HPDE6-E6E7 (cell line): ENCODE results near the gene WNT3A.
A peak's percentile ranks its signal among the peaks of the same experiment; 100 is the strongest.
"Not testable (repeated sequence)": the region's sequence is repeated elsewhere in the genome, so short reads cannot be mapped to it uniquely, and the experiment has no call there.

Experiments
- DNase-seq: peaks from one replicate; pipeline ENCODE4 v3.0.0; 2011; ENCODE audit warnings: missing footprints; ENCODE audit errors: extremely low spot score

Gene WNT3A

GRCh38 chr1:228011721-228012311, 5.0 kb downstream of the WNT3A start:
- no peak for DNase-seq

DNA sequence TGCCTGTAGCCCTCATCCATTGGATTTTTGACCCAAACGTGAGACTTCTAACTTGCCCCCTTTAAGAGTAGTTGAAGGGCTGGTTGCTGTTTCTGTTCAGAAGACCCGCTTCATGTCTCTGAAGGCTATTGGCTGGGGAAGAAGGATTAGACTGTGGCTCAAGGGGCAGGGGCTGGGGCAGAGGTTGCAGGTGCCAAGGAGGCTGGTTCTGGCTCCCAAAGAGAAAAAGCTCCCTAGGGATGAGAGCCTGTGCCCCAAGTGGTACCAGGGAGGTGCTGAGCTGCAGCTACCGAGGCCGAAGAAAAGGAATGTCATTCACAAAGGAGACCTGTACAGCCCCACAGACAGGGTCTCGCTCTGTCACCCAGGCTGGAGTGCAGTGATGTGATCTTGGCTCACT, 5.8 kb downstream of the WNT3A start:
- DNase-seq: no peak

DNA sequence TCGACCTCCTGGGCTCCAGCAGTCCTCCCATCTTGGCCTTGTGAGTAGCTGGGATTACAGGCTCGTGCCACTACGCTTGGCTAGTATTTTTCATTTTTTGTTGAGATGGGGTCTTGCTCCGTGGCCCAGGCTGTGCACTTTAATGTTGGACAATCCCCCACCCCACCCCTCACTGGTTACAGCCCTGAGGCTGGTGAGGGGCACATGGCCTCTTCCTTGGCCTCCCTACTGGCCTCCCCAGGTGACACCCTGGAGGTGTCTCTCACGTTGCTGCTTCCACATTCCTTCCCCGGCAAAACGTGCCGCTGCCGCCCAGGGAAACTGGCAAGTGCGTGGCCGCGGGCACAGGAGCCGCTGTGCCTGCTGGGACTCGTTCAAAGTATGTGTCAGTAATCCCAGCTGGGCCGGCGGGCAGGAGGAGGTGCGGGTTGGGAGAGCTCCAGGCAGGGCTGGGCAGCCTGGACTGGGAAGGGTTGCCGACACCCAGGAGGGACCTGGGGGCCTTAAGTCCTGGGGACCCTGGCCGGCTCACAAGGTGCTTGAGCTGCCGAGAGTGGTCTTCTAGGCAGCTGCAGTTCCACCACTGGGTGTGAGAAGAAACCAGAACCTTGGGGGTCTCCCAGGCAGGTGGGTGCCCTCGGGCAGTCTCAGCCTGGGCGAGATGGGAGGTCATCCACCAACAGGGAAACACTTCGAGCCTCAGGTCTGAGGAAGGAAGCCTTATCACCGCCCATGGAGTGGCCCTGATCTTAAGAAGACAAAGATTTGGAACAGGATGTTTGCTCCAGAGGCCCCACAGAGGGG, 6.5 kb downstream of the WNT3A start:
- peak; percentile 94 for DNase-seq

GRCh38 chr1:228013935-228014930, 7.4 kb downstream of the WNT3A start:
- peak; percentile 69 for DNase-seq

DNA sequence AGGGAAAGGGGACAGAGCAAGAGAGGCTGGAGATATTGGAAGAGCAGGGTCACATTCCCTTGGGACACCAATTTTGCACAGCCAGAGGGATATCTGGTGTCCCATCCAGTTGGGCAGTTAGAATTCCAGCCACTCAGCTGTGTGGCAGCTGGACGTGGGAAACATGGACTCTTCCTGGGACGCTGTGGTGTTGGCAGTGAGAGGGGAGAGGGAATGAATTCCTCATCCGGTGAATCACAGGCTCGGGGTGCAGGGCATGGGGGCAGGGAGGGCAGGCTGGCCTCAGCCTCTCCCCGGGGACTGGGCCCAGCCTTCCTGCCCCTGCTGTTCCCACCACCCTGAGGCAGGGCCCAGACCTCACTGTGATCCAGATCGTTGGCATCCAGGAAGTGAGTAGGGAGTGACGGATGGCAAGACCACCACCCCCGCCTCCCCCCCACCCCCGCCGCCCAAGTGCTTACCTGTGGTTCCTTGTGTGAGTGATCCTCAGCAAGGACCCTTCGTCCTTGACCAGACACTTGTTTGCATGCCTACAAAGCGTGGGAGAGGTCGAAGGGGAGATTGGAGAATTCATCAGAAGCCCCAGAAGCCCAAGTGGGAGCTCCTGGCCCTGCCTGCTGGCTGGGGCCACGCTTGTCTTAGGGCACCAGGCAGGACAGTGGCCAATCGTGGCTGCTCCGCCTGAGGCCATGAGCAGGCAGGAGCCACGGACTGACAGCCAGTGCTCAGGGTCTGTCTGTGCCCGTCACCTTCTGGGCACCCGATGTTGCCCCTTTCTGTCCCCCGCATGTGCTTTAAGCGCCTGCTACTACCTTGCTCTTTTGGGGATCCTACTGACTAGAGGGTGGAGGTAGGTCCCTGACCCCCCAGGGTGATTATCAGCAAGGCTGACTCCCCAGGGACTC, 8.7 kb downstream of the WNT3A start:
- DNase-seq: no peak

- DNase-seq: no peak
These were observed 9.3 kb downstream of the WNT3A start for GRCh38 chr1:228016181-228016510.

- no peak for DNase-seq
These were observed 10.0 kb downstream of the WNT3A start for GRCh38 chr1:228016653-228017355.

- no peak for DNase-seq
These were observed 10.7 kb downstream of the WNT3A start for GRCh38 chr1:228017356-228018124.

- DNase-seq: no peak
These were observed 11.3 kb downstream of the WNT3A start for GRCh38 chr1:228018125-228018398.

GRCh38 chr1:228018961-228019721, 12.3 kb downstream of the WNT3A start:
- DNase-seq: no peak

DNA sequence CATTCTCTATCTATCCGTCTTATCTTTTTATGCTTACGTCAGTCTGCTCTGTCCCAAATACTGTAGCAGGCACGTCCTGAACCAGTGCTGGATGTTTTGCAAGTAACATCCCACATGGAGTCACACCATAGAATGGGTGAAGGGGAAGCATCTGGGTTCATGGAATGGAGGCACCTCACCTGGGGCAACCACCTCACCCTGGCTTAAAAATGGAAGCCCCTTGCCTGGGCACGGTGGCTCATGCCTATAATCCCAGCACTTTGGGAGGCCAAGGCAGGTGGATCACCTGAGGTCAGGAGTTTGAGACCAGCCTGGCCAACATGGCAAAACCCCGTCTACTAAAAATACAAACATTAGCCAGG, 12.9 kb downstream of the WNT3A start:
- not testable (repeated sequence) for DNase-seq

DNA sequence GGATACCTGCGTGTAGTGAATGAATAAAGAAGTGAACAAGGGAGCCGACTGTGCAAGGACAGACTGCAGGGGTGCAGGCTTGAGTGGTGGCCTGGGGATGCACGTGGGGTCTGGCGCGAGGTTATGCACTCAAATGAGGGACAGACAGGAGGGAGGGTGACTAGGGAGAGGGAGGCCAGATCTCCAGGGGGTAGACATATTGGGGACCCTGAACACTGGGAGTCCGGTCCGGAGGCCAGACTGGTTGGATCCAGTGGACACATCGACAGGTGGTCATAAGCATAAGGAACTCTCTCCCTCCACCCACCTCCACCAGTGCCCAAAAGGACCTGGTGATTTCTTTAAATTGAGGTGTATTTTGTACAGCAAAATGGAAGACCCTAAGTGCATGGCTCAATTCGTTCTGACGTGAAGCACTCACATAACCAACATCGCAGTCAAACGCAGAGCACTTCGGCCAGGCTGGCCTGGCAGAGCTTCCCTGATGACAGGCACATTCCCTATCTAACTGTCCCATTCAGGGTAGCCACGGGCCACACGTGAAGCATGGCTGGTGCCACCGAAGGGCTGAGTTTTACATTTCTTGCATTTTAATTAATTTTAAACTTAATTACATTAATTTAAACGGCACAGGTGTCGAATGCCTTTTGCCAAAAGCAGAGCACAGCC, 14.0 kb downstream of the WNT3A start:
- DNase-seq: no peak

- DNase-seq: no peak
These were observed 14.7 kb downstream of the WNT3A start for GRCh38 chr1:228021355-228022030.

DNA sequence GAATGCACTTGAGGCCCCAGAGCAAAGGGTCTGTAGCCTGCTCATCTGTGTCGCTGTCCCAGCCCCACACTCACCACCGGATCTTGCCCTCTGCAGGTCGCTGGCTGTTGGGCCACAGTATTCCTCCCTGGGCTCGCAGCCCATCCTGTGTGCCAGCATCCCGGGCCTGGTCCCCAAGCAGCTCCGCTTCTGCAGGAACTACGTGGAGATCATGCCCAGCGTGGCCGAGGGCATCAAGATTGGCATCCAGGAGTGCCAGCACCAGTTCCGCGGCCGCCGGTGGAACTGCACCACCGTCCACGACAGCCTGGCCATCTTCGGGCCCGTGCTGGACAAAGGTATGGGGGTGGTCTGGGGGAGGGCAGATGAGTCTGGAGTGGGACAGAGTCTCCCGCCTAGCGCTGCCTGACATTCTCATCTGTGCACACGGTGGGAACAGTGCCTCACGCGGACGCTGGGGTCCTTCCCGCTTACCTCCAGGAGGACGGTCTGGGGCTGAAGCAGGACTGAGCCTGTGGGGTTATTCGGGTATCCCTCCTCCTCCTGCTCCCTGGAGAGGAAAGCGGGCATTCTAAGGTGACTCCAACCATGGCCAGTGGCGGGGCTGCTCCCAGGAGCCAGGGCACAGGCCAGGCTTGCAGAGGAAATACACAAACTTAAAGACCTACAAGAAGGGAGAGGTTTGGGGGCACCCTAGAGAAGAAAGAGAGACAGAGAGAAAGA, 15.9 kb downstream of the WNT3A start:
- no peak for DNase-seq

DNA sequence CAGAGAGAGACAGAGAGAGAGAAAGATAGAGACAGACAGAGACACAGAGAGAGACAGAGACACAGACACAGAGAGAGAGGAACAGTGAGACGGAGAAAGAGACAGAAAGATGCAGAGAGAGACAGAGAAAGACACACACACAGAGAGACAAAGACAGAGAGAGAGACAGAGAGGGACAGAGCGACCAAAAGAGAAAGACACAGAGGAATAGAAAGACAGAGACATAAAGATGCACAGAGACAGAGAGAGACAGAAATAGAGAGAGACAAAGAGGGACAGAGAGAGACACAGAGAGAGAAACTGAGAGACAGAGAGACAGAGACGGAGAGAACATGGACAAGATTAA, 16.5 kb downstream of the WNT3A start:
- no peak for DNase-seq

GRCh38 chr1:228029281-228029680, 22.5 kb downstream of the WNT3A start:
- DNase-seq: no peak

DNA sequence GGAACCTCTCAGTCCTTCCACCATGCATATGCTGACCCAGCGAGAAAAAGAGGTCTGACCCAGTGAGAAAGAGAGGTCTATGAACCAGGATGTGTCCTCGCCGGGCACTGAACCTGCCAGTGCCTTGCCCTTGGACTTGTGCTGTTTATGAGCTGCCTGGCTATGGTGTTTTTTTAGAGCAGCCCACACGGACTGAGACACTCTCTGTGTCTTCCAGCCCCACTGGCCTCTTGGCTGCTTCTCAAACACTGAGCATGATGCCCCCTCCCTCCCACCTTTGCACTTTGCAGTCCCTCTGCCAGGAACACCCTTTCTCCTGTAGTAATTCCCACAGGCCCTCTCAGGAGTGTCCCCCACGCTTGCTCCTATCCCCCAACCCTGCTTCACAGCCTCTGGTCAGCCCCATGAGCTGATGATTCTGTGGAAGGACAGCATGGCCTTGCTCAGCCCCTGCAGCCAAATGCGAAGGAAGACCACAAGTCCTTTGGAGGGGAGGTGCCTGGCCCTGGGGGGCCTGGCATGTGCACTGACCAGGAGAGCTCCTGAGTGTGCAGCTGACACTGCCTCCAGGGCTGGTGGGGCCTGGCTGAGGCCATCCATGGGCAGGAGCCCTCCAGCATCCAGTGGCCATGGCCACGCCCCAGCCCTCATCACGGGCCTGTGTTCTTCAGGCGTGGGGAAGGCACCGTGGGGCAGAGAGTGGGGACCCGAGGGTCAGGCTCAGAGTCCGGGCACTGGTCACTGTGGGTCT, 23.8 kb downstream of the WNT3A start:
- DNase-seq: no peak
